ENCODE measurements around the gene GALNT14.

GALNT14 gene

GRCh38 chr2:31088504-31089195, 49.6 kb downstream of the GALNT14 start:
- DNase-seq (ENCODE audit: extremely low read depth in 1 of 2, low read depth in 1 of 2): no peak

- DNase-seq (ENCODE audit: extremely low read depth in 1 of 2, low read depth in 1 of 2): no peak
Measured at GRCh38 chr2:31087491-31087890, 50.7 kb downstream of the GALNT14 start.

- no peak for DNase-seq (ENCODE audit: extremely low read depth in 1 of 2, low read depth in 1 of 2)
Measured at GRCh38 chr2:31086590-31086989, 51.6 kb downstream of the GALNT14 start.

- DNase-seq (ENCODE audit: extremely low read depth in 1 of 2, low read depth in 1 of 2): no peak
Measured at GRCh38 chr2:31083234-31083993, 54.8 kb downstream of the GALNT14 start.

GRCh38 chr2:31082002-31082401, 56.2 kb downstream of the GALNT14 start:
- no peak for DNase-seq (ENCODE audit: extremely low read depth in 1 of 2, low read depth in 1 of 2)

- no peak for DNase-seq (ENCODE audit: extremely low read depth in 1 of 2, low read depth in 1 of 2)
Measured at GRCh38 chr2:31081492-31081891, 56.7 kb downstream of the GALNT14 start.

- no peak for DNase-seq (ENCODE audit: extremely low read depth in 1 of 2, low read depth in 1 of 2)
Measured at GRCh38 chr2:31080361-31080760, 57.9 kb downstream of the GALNT14 start.

- DNase-seq (ENCODE audit: extremely low read depth in 1 of 2, low read depth in 1 of 2): no peak
Measured at GRCh38 chr2:31079665-31080064, 58.6 kb downstream of the GALNT14 start.

- no peak for DNase-seq (ENCODE audit: extremely low read depth in 1 of 2, low read depth in 1 of 2)
Measured at GRCh38 chr2:31078579-31079105, 59.6 kb downstream of the GALNT14 start.

- DNase-seq (ENCODE audit: extremely low read depth in 1 of 2, low read depth in 1 of 2): no peak
Measured at GRCh38 chr2:31078011-31078410, 60.2 kb downstream of the GALNT14 start.

GRCh38 chr2:31075941-31076590, 62.2 kb downstream of the GALNT14 start:
- no peak for DNase-seq (ENCODE audit: extremely low read depth in 1 of 2, low read depth in 1 of 2)

GRCh38 chr2:31075431-31075830, 62.8 kb downstream of the GALNT14 start:
- no peak for DNase-seq (ENCODE audit: extremely low read depth in 1 of 2, low read depth in 1 of 2)

GRCh38 chr2:31071741-31072140, 66.5 kb downstream of the GALNT14 start:
- DNase-seq (ENCODE audit: extremely low read depth in 1 of 2, low read depth in 1 of 2): no peak

- DNase-seq (ENCODE audit: extremely low read depth in 1 of 2, low read depth in 1 of 2): no peak
Measured at GRCh38 chr2:31070339-31071125, 67.7 kb downstream of the GALNT14 start.

- DNase-seq (ENCODE audit: extremely low read depth in 1 of 2, low read depth in 1 of 2): no peak
Measured at GRCh38 chr2:31069643-31070325, 68.5 kb downstream of the GALNT14 start.

- no peak for DNase-seq (ENCODE audit: extremely low read depth in 1 of 2, low read depth in 1 of 2)
Measured at GRCh38 chr2:31067259-31067658, 71.0 kb downstream of the GALNT14 start.

- no peak for DNase-seq (ENCODE audit: extremely low read depth in 1 of 2, low read depth in 1 of 2)
Measured at GRCh38 chr2:31066551-31066950, 71.7 kb downstream of the GALNT14 start.

GRCh38 chr2:31066086-31066485, 72.2 kb downstream of the GALNT14 start:
- DNase-seq (ENCODE audit: extremely low read depth in 1 of 2, low read depth in 1 of 2): no peak

GRCh38 chr2:31065356-31065755, 72.9 kb downstream of the GALNT14 start:
- no peak for DNase-seq (ENCODE audit: extremely low read depth in 1 of 2, low read depth in 1 of 2)

GRCh38 chr2:31060397-31060796, 77.8 kb downstream of the GALNT14 start:
- DNase-seq (ENCODE audit: extremely low read depth in 1 of 2, low read depth in 1 of 2): no peak

Measured in activated CD8-positive, alpha-beta memory T cell treated with anti-CD3 and anti-CD28 coated beads for 1 hour (primary cell).